HFFc6 (cell line): ENCODE measurements around the gene LIPC. TPM values are rescaled to one million over a fixed set of nuclear protein-coding genes. Genes with fewer than 3 reads are reported as not detected.

Experiments
- DNase-seq: peaks from one replicate; pipeline ENCODE4 v3.0.0-alpha.2; 2018
- H3K27ac Mint-ChIP-seq: 2 replicates; pipeline ENCODE4 v1.8.0; 2020; ENCODE audit warnings: mild to moderate bottlenecking, mixed read lengths
- H3K27me3 Mint-ChIP-seq: 2 replicates; pipeline ENCODE4 v1.8.0; 2021; ENCODE audit warnings: mild to moderate bottlenecking, moderate library complexity, mixed read lengths; ENCODE audit not compliant: insufficient read depth
- H3K36me3 Mint-ChIP-seq: 2 replicates; pipeline ENCODE4 v1.8.0; 2021; ENCODE audit warnings: low read depth, mixed read lengths
- H3K4me1 Mint-ChIP-seq: 2 replicates; pipeline ENCODE4 v1.8.0; 2020; ENCODE audit warnings: low read depth, mixed read lengths
- H3K4me3 Mint-ChIP-seq: 2 replicates; pipeline ENCODE4 v1.8.0; 2020; ENCODE audit warnings: mild to moderate bottlenecking, moderate library complexity, mixed read lengths
- H3K9me3 Mint-ChIP-seq: 2 replicates; pipeline ENCODE4 v1.8.0; 2020; ENCODE audit warnings: mild to moderate bottlenecking, mixed read lengths
- CTCF ChIP-seq: fragments of 200-600 bp; sonication (generic); IDR thresholded peaks from 2 replicates; pipeline ENCODE4 v1.5.0; 2021; ENCODE audit warnings: antibody characterized with exemption, mild to moderate bottlenecking
- total RNA-seq, 6 experiments: library from RNA; stranded (reverse); fragmentation: NEBNext Ultra II Directional; extraction: Animal tissue kit (Norgen Biotek cat#: 25700); gene quantifications; 2 replicates in 1 of 6; 3 replicates in 5 of 6; pipeline ENCODE4 v1.2.3, GENCODE V29; 2021

The LIPC gene
- total RNA-seq, 6 experiments from 2014 or later, result not detected

GRCh38 chr15:58409861-58410260 is 21.9 kb upstream of the LIPC start:
- Mint-ChIP-seq H3K27ac (no peak overlapping the region), H3K9me3 (no peaks in the 10 kb centered on the region), H3K27me3 (peaks cover 4% of the 10 kb centered on the region), H3K36me3 (no peaks in the 10 kb centered on the region), H3K4me3 (no peak overlapping the region), H3K4me1 (no peaks in the 10 kb centered on the region; the same call in 1 of the 2 replicates)
- no peak for DNase-seq
- no peak for TF ChIP-seq CTCF

GRCh38 chr15:58410353-58410752 is 21.4 kb upstream of the LIPC start:
- DNase-seq, result no peak
- Mint-ChIP-seq H3K27me3 (peaks cover 4% of the 10 kb centered on the region), H3K4me3 (no peak overlapping the region), H3K4me1 (no peaks in the 10 kb centered on the region; the same call in 1 of the 2 replicates), H3K36me3 (no peaks in the 10 kb centered on the region), H3K9me3 (no peaks in the 10 kb centered on the region), H3K27ac (no peak overlapping the region)
- no peak for TF ChIP-seq CTCF

- H3K4me3 Mint-ChIP-seq, result no peak overlapping the region
- no peak for DNase-seq
- H3K9me3 Mint-ChIP-seq, result no peaks in the 10 kb centered on the region
- no peaks in the 10 kb centered on the region for H3K4me1 Mint-ChIP-seq
- no peaks in the 10 kb centered on the region for H3K36me3 Mint-ChIP-seq
- no peak for TF ChIP-seq CTCF
- peaks cover 1% of the 10 kb centered on the region for H3K27me3 Mint-ChIP-seq
- no peak overlapping the region for H3K27ac Mint-ChIP-seq
Observed at GRCh38 chr15:58413253-58413652, 18.5 kb upstream of the LIPC start.

- Mint-ChIP-seq H3K27ac (no peak overlapping the region), H3K27me3 (peaks cover 1% of the 10 kb centered on the region), H3K4me1 (no peaks in the 10 kb centered on the region), H3K4me3 (no peak overlapping the region), H3K36me3 (no peaks in the 10 kb centered on the region), H3K9me3 (no peaks in the 10 kb centered on the region)
- TF ChIP-seq CTCF, result no peak
- no peak for DNase-seq
Observed at GRCh38 chr15:58415636-58416035, 16.2 kb upstream of the LIPC start.

- no peaks in the 10 kb centered on the region; the same call in 1 of the 2 replicates for H3K27me3 Mint-ChIP-seq
- H3K4me1 Mint-ChIP-seq, result no peaks in the 10 kb centered on the region
- no peaks in the 10 kb centered on the region for H3K36me3 Mint-ChIP-seq
- no peak overlapping the region for H3K4me3 Mint-ChIP-seq
- TF ChIP-seq CTCF, result no peak
- no peak overlapping the region for H3K27ac Mint-ChIP-seq
- DNase-seq, result no peak
- no peaks in the 10 kb centered on the region for H3K9me3 Mint-ChIP-seq
Observed at GRCh38 chr15:58416963-58417362, 14.8 kb upstream of the LIPC start.

GRCh38 chr15:58418135-58418534 is 13.7 kb upstream of the LIPC start:
- no peak for DNase-seq

More at GRCh38 chr15:58418135-58418534, 13.7 kb upstream of the LIPC start:
- TF ChIP-seq CTCF, result no peak
- H3K4me1 Mint-ChIP-seq, result no peaks in the 10 kb centered on the region
- no peaks in the 10 kb centered on the region for H3K9me3 Mint-ChIP-seq
- H3K27me3 Mint-ChIP-seq, result peaks cover 3% of the 10 kb centered on the region
- H3K27ac Mint-ChIP-seq, result no peak overlapping the region
- H3K36me3 Mint-ChIP-seq, result no peaks in the 10 kb centered on the region
- H3K4me3 Mint-ChIP-seq, result no peak overlapping the region
